Neural crest cell (in vitro differentiated cells): ENCODE data around the gene SLC36A1. TPM values are rescaled to one million over a fixed set of nuclear protein-coding genes. Genes with fewer than 3 reads are reported as not detected.

ENCODE experiments used
- DNase-seq: peaks from one replicate; pipeline ENCODE4 v3.0.0; 2021; ENCODE audit warnings: low read depth, mixed read lengths, low spot score
- H3K27ac Mint-ChIP-seq: one replicate; pipeline ENCODE4 v1.8.0; 2021; ENCODE audit warnings: mild to moderate bottlenecking, mixed read lengths; ENCODE audit not compliant: unreplicated experiment
- H3K27me3 Mint-ChIP-seq: 2 replicates; pipeline ENCODE4 v1.8.0; 2021; ENCODE audit warnings: low read depth, mild to moderate bottlenecking, mixed read lengths
- H3K36me3 Mint-ChIP-seq: 2 replicates; pipeline ENCODE4 v1.8.0; 2021; ENCODE audit warnings: low read depth, mild to moderate bottlenecking, mixed read lengths
- H3K4me1 Mint-ChIP-seq: 2 replicates; pipeline ENCODE4 v1.8.0; 2021; ENCODE audit warnings: mixed read lengths
- H3K4me3 Mint-ChIP-seq: one replicate; pipeline ENCODE4 v1.8.0; 2021; ENCODE audit warnings: mild to moderate bottlenecking, mixed read lengths
- H3K9me3 Mint-ChIP-seq: 2 replicates; pipeline ENCODE4 v1.8.0; 2021; ENCODE audit warnings: mixed read lengths
- total RNA-seq: library from RNA; stranded (reverse); gene quantifications from 2 replicates; pipeline ENCODE4 v1.2.1, GENCODE V29; 2021
- TF ChIP-seq, protein P1 (sequence below): fragments of 200-600 bp; sonication (generic); conservative IDR thresholded peaks from 2 replicates; pipeline ENCODE4 v1.5.0; 2021; ENCODE audit warnings: antibody characterized with exemption, mild to moderate bottlenecking

SLC36A1 gene
- total RNA-seq, 1 donor from 2014 or later: 19.3 TPM

DNA sequence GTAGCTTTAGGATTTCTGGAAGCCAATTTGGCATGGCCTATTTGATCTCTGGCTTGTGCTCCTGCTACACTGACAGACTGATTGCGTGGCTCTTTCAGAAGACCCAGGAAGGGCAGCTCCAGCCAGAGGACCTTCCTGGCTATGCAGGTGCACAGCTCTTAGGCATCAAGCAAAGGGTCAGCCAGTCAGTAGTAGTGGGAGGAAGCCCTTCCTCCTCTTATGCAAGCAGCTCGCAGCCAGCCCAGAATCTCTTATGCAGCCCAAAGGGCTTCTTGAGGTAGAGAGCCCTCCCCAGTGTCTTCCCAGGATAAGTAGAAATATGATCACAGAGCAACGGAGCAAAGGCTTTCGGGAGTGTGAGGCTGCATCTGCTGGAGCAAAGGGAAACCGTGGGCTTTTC, 43.2 kb downstream of the SLC36A1 start:
- H3K4me3 Mint-ChIP-seq: no peak overlapping the region
- H3K27ac Mint-ChIP-seq: no peak overlapping the region
- TF ChIP-seq, protein P1, sequence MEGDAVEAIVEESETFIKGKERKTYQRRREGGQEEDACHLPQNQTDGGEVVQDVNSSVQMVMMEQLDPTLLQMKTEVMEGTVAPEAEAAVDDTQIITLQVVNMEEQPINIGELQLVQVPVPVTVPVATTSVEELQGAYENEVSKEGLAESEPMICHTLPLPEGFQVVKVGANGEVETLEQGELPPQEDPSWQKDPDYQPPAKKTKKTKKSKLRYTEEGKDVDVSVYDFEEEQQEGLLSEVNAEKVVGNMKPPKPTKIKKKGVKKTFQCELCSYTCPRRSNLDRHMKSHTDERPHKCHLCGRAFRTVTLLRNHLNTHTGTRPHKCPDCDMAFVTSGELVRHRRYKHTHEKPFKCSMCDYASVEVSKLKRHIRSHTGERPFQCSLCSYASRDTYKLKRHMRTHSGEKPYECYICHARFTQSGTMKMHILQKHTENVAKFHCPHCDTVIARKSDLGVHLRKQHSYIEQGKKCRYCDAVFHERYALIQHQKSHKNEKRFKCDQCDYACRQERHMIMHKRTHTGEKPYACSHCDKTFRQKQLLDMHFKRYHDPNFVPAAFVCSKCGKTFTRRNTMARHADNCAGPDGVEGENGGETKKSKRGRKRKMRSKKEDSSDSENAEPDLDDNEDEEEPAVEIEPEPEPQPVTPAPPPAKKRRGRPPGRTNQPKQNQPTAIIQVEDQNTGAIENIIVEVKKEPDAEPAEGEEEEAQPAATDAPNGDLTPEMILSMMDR: no peak
- DNase-seq: no peak
- no peaks in the 10 kb centered on the region for H3K4me1 Mint-ChIP-seq
- H3K9me3 Mint-ChIP-seq: peaks cover 3% of the 10 kb centered on the region
- no peaks in the 10 kb centered on the region for H3K27me3 Mint-ChIP-seq
- H3K36me3 Mint-ChIP-seq: peaks cover 13% of the 10 kb centered on the region

- H3K4me1 Mint-ChIP-seq: peaks cover 3% of the 10 kb centered on the region
Measured at GRCh38 chr5:151491062-151491461, 43.7 kb downstream of the SLC36A1 start.

GRCh38 chr5:151492729-151493128, 45.3 kb downstream of the SLC36A1 start:
- TF ChIP-seq, protein P1: no peak
- Mint-ChIP-seq H3K4me1 (peaks cover 16% of the 10 kb centered on the region), H3K27me3 (no peaks in the 10 kb centered on the region), H3K9me3 (peaks cover 7% of the 10 kb centered on the region), H3K27ac (no peak overlapping the region), H3K4me3 (no peak overlapping the region), H3K36me3 (peaks cover 11% of the 10 kb centered on the region)
- no peak for DNase-seq

More at GRCh38 chr5:151491062-151491461, 43.7 kb downstream of the SLC36A1 start:
- Mint-ChIP-seq H3K9me3 (peaks cover 4% of the 10 kb centered on the region), H3K27me3 (no peaks in the 10 kb centered on the region), H3K27ac (no peak overlapping the region), H3K36me3 (peaks cover 13% of the 10 kb centered on the region), H3K4me3 (no peak overlapping the region)
- TF ChIP-seq, protein P1: no peak
- no peak for DNase-seq

DNA sequence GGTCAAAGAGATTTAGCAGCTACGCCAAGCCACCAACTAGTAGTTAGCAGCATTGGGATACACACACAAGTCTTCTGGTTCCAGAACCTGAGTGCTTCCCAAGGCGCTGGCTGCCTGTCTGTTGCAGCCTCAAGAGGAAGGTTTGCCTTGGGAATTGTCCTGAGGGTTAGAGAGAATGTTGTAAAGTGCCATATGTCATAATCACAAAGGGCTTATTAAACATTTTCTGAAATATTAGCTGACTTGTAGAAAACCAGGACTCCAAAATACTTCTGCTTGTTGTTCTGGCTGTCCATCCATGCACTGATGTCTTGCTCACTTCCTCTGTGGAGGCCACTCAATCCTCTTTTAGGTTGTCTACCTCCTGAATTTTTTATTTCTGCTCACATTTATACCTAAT, 46.3 kb downstream of the SLC36A1 start:
- peaks cover 21% of the 10 kb centered on the region for H3K4me1 Mint-ChIP-seq
- H3K4me3 Mint-ChIP-seq: no peak overlapping the region
- peaks cover 7% of the 10 kb centered on the region for H3K9me3 Mint-ChIP-seq
- H3K27ac Mint-ChIP-seq: no peak overlapping the region
- no peaks in the 10 kb centered on the region for H3K27me3 Mint-ChIP-seq
- DNase-seq: no peak
- TF ChIP-seq, protein P1: no peak
- H3K36me3 Mint-ChIP-seq: peaks cover 11% of the 10 kb centered on the region

GRCh38 chr5:151495320-151495719, 47.9 kb downstream of the SLC36A1 start:
- Mint-ChIP-seq H3K9me3 (peaks cover 7% of the 10 kb centered on the region), H3K4me1 (peaks cover 22% of the 10 kb centered on the region)

More at GRCh38 chr5:151495320-151495719, 47.9 kb downstream of the SLC36A1 start:
- DNase-seq: no peak
- H3K27ac Mint-ChIP-seq: no peak overlapping the region
- peaks cover 11% of the 10 kb centered on the region for H3K36me3 Mint-ChIP-seq
- no peak overlapping the region for H3K4me3 Mint-ChIP-seq
- TF ChIP-seq, protein P1: no peak
- no peaks in the 10 kb centered on the region for H3K27me3 Mint-ChIP-seq
